Stimulated activated CD4-positive, alpha-beta T cell treated with anti-CD3 and anti-CD28 coated beads, Interleukin-15, amount 100 ng/mL, for 24 hours (primary cell): ENCODE measurements around the gene PSMD9.

Experiments used
- DNase-seq: peaks from one replicate; pipeline ENCODE4 v3.0.0-alpha.2; 2020

The PSMD9 gene

GRCh38 chr12:121957861-121958515 is 69.4 kb downstream of the PSMD9 start:
- DNase-seq, result no peak

- no peak for DNase-seq
These were observed 70.1 kb downstream of the PSMD9 start for GRCh38 chr12:121958541-121959240.

GRCh38 chr12:121960541-121960940 is 72.0 kb downstream of the PSMD9 start:
- DNase-seq, result no peak

- no peak for DNase-seq
These were observed 72.7 kb downstream of the PSMD9 start for GRCh38 chr12:121961195-121961879.

- no peak for DNase-seq
These were observed 74.9 kb downstream of the PSMD9 start for GRCh38 chr12:121963341-121964018.

GRCh38 chr12:121964813-121965643 is 76.4 kb downstream of the PSMD9 start:
- DNase-seq, result no peak

- DNase-seq, result no peak
These were observed 78.4 kb downstream of the PSMD9 start for GRCh38 chr12:121966959-121967358.
